Stimulated activated CD8-positive, alpha-beta memory T cell treated with anti-CD3 and anti-CD28 coated beads, Interleukin-7, amount 100 ng/mL, for 24 hours (primary cell): Measurements from ENCODE around the gene PRKCE.
"Not testable (repeated sequence)": the region's sequence is repeated elsewhere in the genome, so short reads cannot be mapped to it uniquely, and the experiment has no call there.

ENCODE experiments used
- DNase-seq: peaks from one replicate; pipeline ENCODE4 v3.0.0-alpha.2; 2020; ENCODE audit warnings: low read depth

The PRKCE gene

GRCh38 chr2:45699032-45699658, 47.7 kb downstream of the PRKCE start:
- no peak for DNase-seq

GRCh38 chr2:45700407-45701013, 49.0 kb downstream of the PRKCE start:
- no peak for DNase-seq

- DNase-seq: no peak
These were observed 53.8 kb downstream of the PRKCE start for GRCh38 chr2:45705233-45705632.

- DNase-seq: no peak
These were observed 54.6 kb downstream of the PRKCE start for GRCh38 chr2:45706033-45706432.

GRCh38 chr2:45707006-45707405, 55.5 kb downstream of the PRKCE start:
- no peak for DNase-seq

GRCh38 chr2:45707661-45708060, 56.2 kb downstream of the PRKCE start:
- DNase-seq: no peak

GRCh38 chr2:45708501-45708900, 57.0 kb downstream of the PRKCE start:
- DNase-seq: no peak

GRCh38 chr2:45709137-45709536, 57.7 kb downstream of the PRKCE start:
- no peak for DNase-seq

GRCh38 chr2:45710468-45710867, 59.0 kb downstream of the PRKCE start:
- DNase-seq: no peak

- no peak for DNase-seq
These were observed 59.7 kb downstream of the PRKCE start for GRCh38 chr2:45711224-45711623.

GRCh38 chr2:45712570-45712969, 61.1 kb downstream of the PRKCE start:
- DNase-seq: no peak

GRCh38 chr2:45713136-45713535, 61.7 kb downstream of the PRKCE start:
- no peak for DNase-seq

- no peak for DNase-seq
These were observed 62.1 kb downstream of the PRKCE start for GRCh38 chr2:45713591-45713990.

- no peak for DNase-seq
These were observed 63.2 kb downstream of the PRKCE start for GRCh38 chr2:45714679-45715078.

GRCh38 chr2:45715601-45716379, 64.3 kb downstream of the PRKCE start:
- DNase-seq: no peak

GRCh38 chr2:45716432-45716831, 65.0 kb downstream of the PRKCE start:
- DNase-seq: not testable (repeated sequence)

- no peak for DNase-seq
These were observed 65.4 kb downstream of the PRKCE start for GRCh38 chr2:45716915-45717314.

GRCh38 chr2:45720210-45720609, 68.7 kb downstream of the PRKCE start:
- DNase-seq: no peak

- no peak for DNase-seq
These were observed 69.7 kb downstream of the PRKCE start for GRCh38 chr2:45721150-45721549.

GRCh38 chr2:45722477-45722876, 71.0 kb downstream of the PRKCE start:
- no peak for DNase-seq

GRCh38 chr2:45723857-45724256, 72.4 kb downstream of the PRKCE start:
- DNase-seq: no peak

GRCh38 chr2:45724335-45724734, 72.9 kb downstream of the PRKCE start:
- no peak for DNase-seq

GRCh38 chr2:45725731-45726130, 74.3 kb downstream of the PRKCE start:
- no peak for DNase-seq
